ENCODE measurements around the gene DNAAF1.

DNAAF1 gene

DNA sequence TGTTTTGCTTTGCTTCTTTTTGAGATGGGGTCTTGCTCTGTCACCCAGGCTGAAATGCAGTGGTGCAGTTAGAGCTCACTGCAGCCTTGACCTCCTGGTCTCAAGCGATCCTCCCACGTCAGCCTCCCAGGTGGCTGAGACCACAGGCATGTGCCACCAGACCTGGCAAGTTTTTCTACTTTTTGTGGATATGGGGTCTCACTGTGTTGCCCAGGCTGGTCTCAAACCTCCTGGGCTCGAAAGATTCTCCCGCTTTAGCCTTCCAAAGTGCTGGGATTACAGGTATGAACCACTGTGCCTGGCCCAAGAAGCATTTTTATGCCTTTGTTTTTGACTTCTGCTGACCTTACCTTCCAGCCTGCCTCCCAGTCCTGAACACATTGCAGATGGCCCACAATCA is 10.1 kb downstream of the DNAAF1 start:
- H3K9me3 Mint-ChIP-seq, result no peaks in the 10 kb centered on the region
- DNase-seq (ENCODE audit: low spot score in 2 of 2), result no peak
- peaks cover 62% of the 10 kb centered on the region for H3K27me3 Mint-ChIP-seq
- no peak overlapping the region for H3K27ac Mint-ChIP-seq (ENCODE audit: low read depth)
- no peaks in the 10 kb centered on the region for H3K4me1 Mint-ChIP-seq
- no peak for ATAC-seq (replicated peaks; ENCODE audit: extremely low read depth, poor library complexity, severe bottlenecking)
- no peaks in the 10 kb centered on the region for H3K36me3 Mint-ChIP-seq (ENCODE audit: insufficient read depth)
- no peak overlapping the region for H3K4me3 Mint-ChIP-seq

- Mint-ChIP-seq H3K27me3 (peaks cover 61% of the 10 kb centered on the region), H3K4me1 (no peaks in the 10 kb centered on the region), H3K36me3 (ENCODE audit: insufficient read depth) (no peaks in the 10 kb centered on the region), H3K4me3 (no peak overlapping the region), H3K27ac (ENCODE audit: low read depth) (no peak overlapping the region), H3K9me3 (no peaks in the 10 kb centered on the region)
- no peak for DNase-seq (ENCODE audit: low spot score in 2 of 2)
- no peak for ATAC-seq (replicated peaks; ENCODE audit: extremely low read depth, poor library complexity, severe bottlenecking)
Measured at GRCh38 chr16:84155771-84156170, 10.7 kb downstream of the DNAAF1 start.

DNA sequence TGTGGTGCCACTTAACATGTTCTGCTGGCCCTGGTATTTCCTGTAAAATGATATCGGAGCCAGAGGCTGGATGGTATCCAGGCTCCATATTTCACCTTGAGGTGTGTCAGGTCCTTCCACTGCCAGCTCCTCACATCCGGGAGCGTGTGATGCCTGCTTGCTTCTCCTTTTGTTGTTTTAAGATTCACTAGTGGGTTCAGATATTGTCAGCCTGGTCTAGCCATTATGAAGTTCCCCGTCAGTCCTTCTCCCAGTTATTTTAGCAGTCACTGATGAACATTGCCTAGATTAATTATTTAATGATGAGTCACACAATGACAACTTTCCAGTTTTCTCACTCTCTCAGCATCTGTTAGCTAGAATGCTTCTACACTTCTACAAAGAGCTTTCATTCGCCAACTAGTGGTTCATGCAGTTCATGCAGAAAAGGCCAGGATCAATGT is 11.3 kb downstream of the DNAAF1 start:
- no peaks in the 10 kb centered on the region for H3K36me3 Mint-ChIP-seq (ENCODE audit: insufficient read depth)
- ATAC-seq (replicated peaks; ENCODE audit: extremely low read depth, poor library complexity, severe bottlenecking), result no peak

GRCh38 chr16:84159007-84159406 is 13.9 kb downstream of the DNAAF1 start:
- Mint-ChIP-seq H3K4me3 (no peak overlapping the region), H3K27me3 (peaks cover 57% of the 10 kb centered on the region), H3K9me3 (no peaks in the 10 kb centered on the region), H3K4me1 (no peaks in the 10 kb centered on the region), H3K27ac (ENCODE audit: low read depth) (no peak overlapping the region), H3K36me3 (ENCODE audit: insufficient read depth) (no peaks in the 10 kb centered on the region)
- ATAC-seq (replicated peaks; ENCODE audit: extremely low read depth, poor library complexity, severe bottlenecking) (no peak), DNase-seq (ENCODE audit: low spot score in 2 of 2) (no peak)

More for the DNA sequence above, 11.3 kb downstream of the DNAAF1 start:
- H3K27ac Mint-ChIP-seq (ENCODE audit: low read depth), result no peak overlapping the region
- H3K9me3 Mint-ChIP-seq, result no peaks in the 10 kb centered on the region
- no peaks in the 10 kb centered on the region for H3K4me1 Mint-ChIP-seq
- DNase-seq (ENCODE audit: low spot score in 2 of 2), result no peak
- H3K4me3 Mint-ChIP-seq, result no peak overlapping the region
- H3K27me3 Mint-ChIP-seq, result peaks cover 57% of the 10 kb centered on the region

DNA sequence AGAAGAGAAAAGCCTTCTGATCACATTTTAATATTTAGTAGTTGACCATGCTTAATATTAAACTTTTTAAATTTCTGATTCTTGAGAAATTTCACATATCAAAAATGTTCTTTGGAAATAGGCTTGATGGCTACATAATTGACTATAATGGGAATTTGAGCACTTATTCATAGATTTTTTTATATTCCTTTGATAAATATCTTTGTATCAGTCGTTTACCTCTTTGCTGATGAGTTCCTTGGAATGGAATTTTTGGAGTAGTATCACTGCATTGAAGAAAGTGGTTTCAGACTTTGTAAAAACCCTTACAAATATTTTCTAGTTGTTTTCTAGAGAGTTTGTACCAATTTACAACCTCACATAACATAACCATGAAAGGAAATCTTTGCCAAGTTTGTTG is 14.7 kb downstream of the DNAAF1 start:
- DNase-seq (ENCODE audit: low spot score in 2 of 2), result no peak
- no peak for ATAC-seq (replicated peaks; ENCODE audit: extremely low read depth, poor library complexity, severe bottlenecking)
- no peak overlapping the region for H3K27ac Mint-ChIP-seq (ENCODE audit: low read depth)
- H3K27me3 Mint-ChIP-seq, result peaks cover 65% of the 10 kb centered on the region
- no peak overlapping the region for H3K4me3 Mint-ChIP-seq
- no peaks in the 10 kb centered on the region for H3K36me3 Mint-ChIP-seq (ENCODE audit: insufficient read depth)
- H3K9me3 Mint-ChIP-seq, result no peaks in the 10 kb centered on the region
- no peaks in the 10 kb centered on the region for H3K4me1 Mint-ChIP-seq

DNA sequence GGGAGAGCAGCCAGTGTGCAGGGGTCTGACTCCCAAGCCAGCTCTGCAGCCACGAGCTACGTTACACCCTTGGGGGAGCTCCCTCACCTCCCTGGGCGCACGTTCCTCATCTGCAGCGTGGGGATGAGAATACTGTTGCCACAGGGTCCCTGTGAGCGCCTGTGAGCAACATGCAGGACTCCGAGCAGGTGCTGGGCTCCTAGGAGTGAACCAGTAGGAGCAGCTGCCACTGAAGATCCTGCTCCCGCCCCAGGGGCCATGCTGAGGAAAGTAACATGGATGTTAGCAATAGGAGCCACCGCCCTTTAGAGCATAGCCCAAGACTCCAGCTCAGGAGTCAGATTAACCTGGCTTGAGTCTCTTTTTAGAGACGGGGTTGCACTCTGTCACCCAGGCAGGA is 15.9 kb downstream of the DNAAF1 start:
- no peaks in the 10 kb centered on the region for H3K36me3 Mint-ChIP-seq (ENCODE audit: insufficient read depth)
- no peak overlapping the region for H3K27ac Mint-ChIP-seq (ENCODE audit: low read depth)
- no peak overlapping the region for H3K4me3 Mint-ChIP-seq
- peaks cover 68% of the 10 kb centered on the region for H3K27me3 Mint-ChIP-seq
- ATAC-seq (replicated peaks; ENCODE audit: extremely low read depth, poor library complexity, severe bottlenecking), result no peak
- H3K9me3 Mint-ChIP-seq, result no peaks in the 10 kb centered on the region
- no peaks in the 10 kb centered on the region for H3K4me1 Mint-ChIP-seq
- no peak for DNase-seq (ENCODE audit: low spot score in 2 of 2)

- Mint-ChIP-seq H3K27me3 (peaks cover 61% of the 10 kb centered on the region), H3K9me3 (no peaks in the 10 kb centered on the region), H3K4me3 (no peak overlapping the region), H3K27ac (ENCODE audit: low read depth) (no peak overlapping the region), H3K4me1 (no peaks in the 10 kb centered on the region), H3K36me3 (ENCODE audit: insufficient read depth) (no peaks in the 10 kb centered on the region)
- no peak for DNase-seq (ENCODE audit: low spot score in 2 of 2)
- ATAC-seq (replicated peaks; ENCODE audit: extremely low read depth, poor library complexity, severe bottlenecking), result no peak
Measured at GRCh38 chr16:84161801-84162200, 16.7 kb downstream of the DNAAF1 start.

- Mint-ChIP-seq H3K4me1 (no peaks in the 10 kb centered on the region), H3K27me3 (peaks cover 56% of the 10 kb centered on the region), H3K36me3 (ENCODE audit: insufficient read depth) (no peaks in the 10 kb centered on the region), H3K9me3 (no peaks in the 10 kb centered on the region), H3K27ac (ENCODE audit: low read depth) (no peak overlapping the region), H3K4me3 (no peak overlapping the region)
- ATAC-seq (replicated peaks; ENCODE audit: extremely low read depth, poor library complexity, severe bottlenecking), result no peak
- DNase-seq (ENCODE audit: low spot score in 2 of 2), result no peak
Measured at GRCh38 chr16:84165746-84166145, 20.6 kb downstream of the DNAAF1 start.

DNA sequence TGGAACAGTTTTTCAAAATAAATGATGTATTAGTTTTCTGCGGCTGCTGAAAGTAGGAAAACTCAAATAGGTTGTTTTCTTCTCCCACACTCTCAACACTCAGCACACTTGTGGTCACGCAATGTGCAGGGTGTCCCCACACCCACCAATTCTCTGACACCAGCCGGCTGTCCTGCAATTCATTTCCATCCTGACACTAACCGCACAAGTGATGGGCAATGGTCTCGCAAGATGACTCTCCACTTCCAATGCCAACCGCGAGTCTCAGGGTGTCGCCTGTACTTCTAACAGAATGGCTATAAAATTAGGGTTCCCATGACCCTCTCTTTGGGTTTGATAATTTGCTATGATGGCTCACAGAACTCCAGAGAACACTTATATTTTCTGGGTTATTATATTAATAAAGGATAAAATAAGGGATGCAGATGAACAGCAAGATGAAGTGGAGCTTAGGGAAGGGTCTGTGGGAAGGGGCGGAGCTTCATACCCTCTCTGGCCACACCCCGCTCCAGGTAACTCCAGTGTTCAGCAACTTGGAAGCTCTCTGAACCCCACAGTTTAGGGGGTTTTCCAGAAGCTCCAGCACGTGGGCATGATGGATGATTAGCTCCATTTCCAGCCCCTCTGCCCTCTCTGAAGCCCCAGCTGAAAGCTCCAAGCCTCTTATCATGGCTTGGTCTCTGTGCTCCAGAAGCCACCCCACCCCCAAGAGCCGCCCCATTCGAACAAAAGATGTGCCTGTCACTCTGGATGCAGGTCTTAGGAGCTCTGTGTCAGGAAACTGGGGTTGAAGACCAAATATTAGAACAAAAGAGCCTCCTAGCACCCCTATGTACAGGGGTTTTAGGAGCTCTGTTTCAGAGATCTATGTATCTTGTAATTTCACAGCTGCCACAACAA is 21.9 kb downstream of the DNAAF1 start:
- H3K4me1 Mint-ChIP-seq, result no peaks in the 10 kb centered on the region
- no peaks in the 10 kb centered on the region for H3K9me3 Mint-ChIP-seq
- ATAC-seq (replicated peaks; ENCODE audit: extremely low read depth, poor library complexity, severe bottlenecking), result no peak
- H3K27me3 Mint-ChIP-seq, result peaks cover 47% of the 10 kb centered on the region
- H3K4me3 Mint-ChIP-seq, result no peak overlapping the region
- no peak for DNase-seq (ENCODE audit: low spot score in 2 of 2)
- H3K27ac Mint-ChIP-seq (ENCODE audit: low read depth), result no peak overlapping the region
- no peaks in the 10 kb centered on the region for H3K36me3 Mint-ChIP-seq (ENCODE audit: insufficient read depth)

GRCh38 chr16:84169765-84170310 is 24.7 kb downstream of the DNAAF1 start:
- no peaks in the 10 kb centered on the region for H3K4me1 Mint-ChIP-seq
- no peaks in the 10 kb centered on the region for H3K36me3 Mint-ChIP-seq (ENCODE audit: insufficient read depth)
- DNase-seq (ENCODE audit: low spot score in 2 of 2), result no peak
- no peak overlapping the region for H3K27ac Mint-ChIP-seq (ENCODE audit: low read depth)
- H3K4me3 Mint-ChIP-seq, result no peak overlapping the region
- H3K9me3 Mint-ChIP-seq, result no peaks in the 10 kb centered on the region
- no peak for ATAC-seq (replicated peaks; ENCODE audit: extremely low read depth, poor library complexity, severe bottlenecking)
- H3K27me3 Mint-ChIP-seq, result peaks cover 35% of the 10 kb centered on the region

- H3K27ac Mint-ChIP-seq (ENCODE audit: low read depth), result no peak overlapping the region
- H3K36me3 Mint-ChIP-seq (ENCODE audit: insufficient read depth), result peaks cover 3% of the 10 kb centered on the region
- no peaks in the 10 kb centered on the region for H3K9me3 Mint-ChIP-seq
- ATAC-seq (replicated peaks; ENCODE audit: extremely low read depth, poor library complexity, severe bottlenecking) (no peak), DNase-seq (ENCODE audit: low spot score in 2 of 2) (no peak)
- H3K27me3 Mint-ChIP-seq, result peaks cover 11% of the 10 kb centered on the region
- H3K4me3 Mint-ChIP-seq, result no peak overlapping the region
- peaks cover 7% of the 10 kb centered on the region for H3K4me1 Mint-ChIP-seq
Measured at GRCh38 chr16:84174396-84174795, 29.3 kb downstream of the DNAAF1 start.

GRCh38 chr16:84175350-84176081 is 30.4 kb downstream of the DNAAF1 start:
- Mint-ChIP-seq H3K9me3 (no peaks in the 10 kb centered on the region), H3K27me3 (no peaks in the 10 kb centered on the region), H3K36me3 (ENCODE audit: insufficient read depth) (peaks cover 8% of the 10 kb centered on the region), H3K4me1 (peaks cover 7% of the 10 kb centered on the region), H3K4me3 (no peak overlapping the region), H3K27ac (ENCODE audit: low read depth) (no peak overlapping the region)
- DNase-seq (ENCODE audit: low spot score in 2 of 2) (peak; percentile 30 to 42), ATAC-seq (replicated peaks; ENCODE audit: extremely low read depth, poor library complexity, severe bottlenecking) (peak; percentile 79)
